Neural crest cell (in vitro differentiated cells): ENCODE results near the gene IFFO2. TPM values are rescaled to one million over a fixed set of nuclear protein-coding genes. Genes with fewer than 3 reads are reported as not detected.

Experiments used
- DNase-seq: peaks from one replicate; pipeline ENCODE4 v3.0.0; 2021; ENCODE audit warnings: low read depth, mixed read lengths, low spot score
- H3K27ac Mint-ChIP-seq: one replicate; pipeline ENCODE4 v1.8.0; 2021; ENCODE audit warnings: mild to moderate bottlenecking, mixed read lengths; ENCODE audit not compliant: unreplicated experiment
- H3K27me3 Mint-ChIP-seq: 2 replicates; pipeline ENCODE4 v1.8.0; 2021; ENCODE audit warnings: low read depth, mild to moderate bottlenecking, mixed read lengths
- H3K36me3 Mint-ChIP-seq: 2 replicates; pipeline ENCODE4 v1.8.0; 2021; ENCODE audit warnings: low read depth, mild to moderate bottlenecking, mixed read lengths
- H3K4me1 Mint-ChIP-seq: 2 replicates; pipeline ENCODE4 v1.8.0; 2021; ENCODE audit warnings: mixed read lengths
- H3K4me3 Mint-ChIP-seq: one replicate; pipeline ENCODE4 v1.8.0; 2021; ENCODE audit warnings: mild to moderate bottlenecking, mixed read lengths
- H3K9me3 Mint-ChIP-seq: 2 replicates; pipeline ENCODE4 v1.8.0; 2021; ENCODE audit warnings: mixed read lengths
- total RNA-seq: library from RNA; stranded (reverse); gene quantifications from 2 replicates; pipeline ENCODE4 v1.2.1, GENCODE V29; 2021
- TF ChIP-seq, protein P1 (sequence below): fragments of 200-600 bp; sonication (generic); conservative IDR thresholded peaks from 2 replicates; pipeline ENCODE4 v1.5.0; 2021; ENCODE audit warnings: antibody characterized with exemption, mild to moderate bottlenecking

Gene IFFO2
- total RNA-seq, 1 donor from 2014 or later = 9.9 TPM

DNA sequence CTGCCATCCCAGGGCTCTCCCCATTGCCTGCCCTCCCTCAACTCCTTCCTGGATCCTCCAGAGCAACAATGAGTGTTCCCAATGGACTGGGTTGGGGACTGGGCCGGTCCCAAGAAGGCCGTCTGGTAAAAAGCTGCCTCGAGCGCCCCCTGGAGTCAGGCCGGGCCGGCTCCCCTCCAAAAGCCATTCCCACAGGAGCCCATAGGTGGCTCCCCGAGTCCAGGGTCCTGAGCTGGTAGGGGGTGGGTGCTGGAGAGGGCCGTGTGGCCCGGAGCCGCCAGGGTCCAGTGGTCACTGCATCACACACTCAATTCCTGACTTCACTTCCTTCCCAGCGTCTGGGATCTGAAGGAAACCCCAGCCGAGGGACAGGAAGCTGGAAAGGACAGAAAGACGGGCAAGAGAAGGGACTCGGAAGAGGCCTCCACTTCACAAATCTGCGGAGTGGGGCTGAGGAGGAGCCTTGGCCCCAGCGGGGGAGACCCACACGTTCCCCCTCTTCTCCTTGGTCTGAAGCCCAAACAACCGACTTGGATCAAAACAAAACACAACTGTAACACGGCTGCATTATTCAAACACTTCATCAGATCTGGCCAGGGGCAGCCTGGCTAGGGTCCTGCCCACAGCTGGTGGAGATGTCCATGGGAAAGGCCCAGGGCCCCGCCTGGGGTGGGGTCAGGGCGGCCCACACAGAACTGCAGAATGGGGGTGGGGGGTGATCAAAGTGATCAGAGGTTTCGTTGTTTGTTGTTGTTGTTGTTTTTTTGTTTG is 43.2 kb downstream of the IFFO2 start:
- peak overlapping the region; percentile 40 for H3K27ac Mint-ChIP-seq
- H3K4me1 Mint-ChIP-seq = peaks cover 9% of the 10 kb centered on the region
- TF ChIP-seq, protein P1, sequence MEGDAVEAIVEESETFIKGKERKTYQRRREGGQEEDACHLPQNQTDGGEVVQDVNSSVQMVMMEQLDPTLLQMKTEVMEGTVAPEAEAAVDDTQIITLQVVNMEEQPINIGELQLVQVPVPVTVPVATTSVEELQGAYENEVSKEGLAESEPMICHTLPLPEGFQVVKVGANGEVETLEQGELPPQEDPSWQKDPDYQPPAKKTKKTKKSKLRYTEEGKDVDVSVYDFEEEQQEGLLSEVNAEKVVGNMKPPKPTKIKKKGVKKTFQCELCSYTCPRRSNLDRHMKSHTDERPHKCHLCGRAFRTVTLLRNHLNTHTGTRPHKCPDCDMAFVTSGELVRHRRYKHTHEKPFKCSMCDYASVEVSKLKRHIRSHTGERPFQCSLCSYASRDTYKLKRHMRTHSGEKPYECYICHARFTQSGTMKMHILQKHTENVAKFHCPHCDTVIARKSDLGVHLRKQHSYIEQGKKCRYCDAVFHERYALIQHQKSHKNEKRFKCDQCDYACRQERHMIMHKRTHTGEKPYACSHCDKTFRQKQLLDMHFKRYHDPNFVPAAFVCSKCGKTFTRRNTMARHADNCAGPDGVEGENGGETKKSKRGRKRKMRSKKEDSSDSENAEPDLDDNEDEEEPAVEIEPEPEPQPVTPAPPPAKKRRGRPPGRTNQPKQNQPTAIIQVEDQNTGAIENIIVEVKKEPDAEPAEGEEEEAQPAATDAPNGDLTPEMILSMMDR = peak; percentile 80

DNA sequence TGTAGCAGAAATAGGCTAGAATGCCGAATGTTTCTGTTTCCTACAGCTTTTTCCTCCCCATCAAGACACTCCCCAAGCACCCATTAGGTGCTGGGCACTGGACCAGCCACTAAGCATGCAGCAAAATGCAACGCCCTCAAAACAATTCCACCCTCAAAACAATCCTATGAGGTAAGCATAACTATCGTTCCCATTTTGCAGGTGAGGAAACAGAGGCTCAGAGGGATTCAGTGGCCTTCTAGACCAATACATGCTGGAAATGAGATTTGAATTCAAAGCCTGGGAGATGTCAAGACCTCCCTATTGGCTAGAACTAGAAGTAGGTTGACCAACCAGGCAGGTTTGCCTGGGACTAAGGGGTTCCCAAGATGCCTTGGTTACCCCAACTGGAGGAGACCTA is 43.9 kb downstream of the IFFO2 start:
- H3K27ac Mint-ChIP-seq = no peak overlapping the region
- H3K4me1 Mint-ChIP-seq = peaks cover 16% of the 10 kb centered on the region
- DNase-seq = no peak
- H3K9me3 Mint-ChIP-seq = no peaks in the 10 kb centered on the region
- H3K27me3 Mint-ChIP-seq = no peaks in the 10 kb centered on the region
- H3K4me3 Mint-ChIP-seq = no peak overlapping the region
- H3K36me3 Mint-ChIP-seq = no peaks in the 10 kb centered on the region
- TF ChIP-seq, protein P1 = no peak

More for the DNA sequence above, 43.2 kb downstream of the IFFO2 start:
- no peaks in the 10 kb centered on the region for H3K9me3 Mint-ChIP-seq
- peak; percentile 80 for DNase-seq
- no peak overlapping the region for H3K4me3 Mint-ChIP-seq
- no peaks in the 10 kb centered on the region for H3K36me3 Mint-ChIP-seq
- no peaks in the 10 kb centered on the region for H3K27me3 Mint-ChIP-seq

DNA sequence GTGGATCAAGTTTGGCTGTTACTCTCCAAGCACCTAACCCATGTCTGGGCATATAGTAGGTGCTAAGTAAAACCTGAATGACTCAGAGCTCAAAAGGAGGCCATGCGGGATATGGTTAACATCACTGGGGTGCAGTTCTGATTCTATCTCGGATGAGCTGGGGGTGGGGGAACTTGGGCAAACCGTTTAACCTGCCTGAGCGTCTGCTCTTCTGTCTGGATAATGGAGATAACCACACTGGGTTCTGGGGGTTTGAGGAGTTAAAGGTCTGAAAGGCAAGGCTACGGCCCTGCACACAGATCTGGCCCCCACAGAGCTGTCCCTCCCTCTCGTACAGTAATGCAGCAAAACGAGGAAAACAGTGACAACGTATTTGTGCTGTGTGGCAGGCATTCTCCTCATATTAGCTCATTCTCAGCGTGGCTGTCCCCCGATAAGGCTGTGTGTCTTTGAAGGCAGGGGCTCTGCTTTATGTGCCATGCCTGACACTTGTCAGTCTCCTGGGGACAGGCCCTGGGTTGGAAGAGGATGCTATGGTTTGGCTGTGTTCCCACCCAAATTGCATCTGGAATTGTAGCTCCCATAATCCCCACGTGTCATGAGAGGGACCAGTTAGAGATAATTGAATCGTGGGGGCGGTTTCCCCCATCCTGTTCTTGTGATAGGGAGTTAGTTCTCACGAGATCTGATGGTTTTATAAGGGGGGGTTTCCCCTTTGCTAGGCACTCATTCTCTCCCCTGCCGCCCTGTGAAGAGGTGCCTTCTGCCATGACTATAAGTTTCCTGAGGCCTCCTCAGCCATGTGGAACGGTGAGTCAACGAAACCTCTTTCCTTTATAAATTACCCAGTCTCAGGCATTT is 47.3 kb downstream of the IFFO2 start:
- no peak overlapping the region for H3K4me3 Mint-ChIP-seq
- H3K4me1 Mint-ChIP-seq = peaks cover 24% of the 10 kb centered on the region

DNA sequence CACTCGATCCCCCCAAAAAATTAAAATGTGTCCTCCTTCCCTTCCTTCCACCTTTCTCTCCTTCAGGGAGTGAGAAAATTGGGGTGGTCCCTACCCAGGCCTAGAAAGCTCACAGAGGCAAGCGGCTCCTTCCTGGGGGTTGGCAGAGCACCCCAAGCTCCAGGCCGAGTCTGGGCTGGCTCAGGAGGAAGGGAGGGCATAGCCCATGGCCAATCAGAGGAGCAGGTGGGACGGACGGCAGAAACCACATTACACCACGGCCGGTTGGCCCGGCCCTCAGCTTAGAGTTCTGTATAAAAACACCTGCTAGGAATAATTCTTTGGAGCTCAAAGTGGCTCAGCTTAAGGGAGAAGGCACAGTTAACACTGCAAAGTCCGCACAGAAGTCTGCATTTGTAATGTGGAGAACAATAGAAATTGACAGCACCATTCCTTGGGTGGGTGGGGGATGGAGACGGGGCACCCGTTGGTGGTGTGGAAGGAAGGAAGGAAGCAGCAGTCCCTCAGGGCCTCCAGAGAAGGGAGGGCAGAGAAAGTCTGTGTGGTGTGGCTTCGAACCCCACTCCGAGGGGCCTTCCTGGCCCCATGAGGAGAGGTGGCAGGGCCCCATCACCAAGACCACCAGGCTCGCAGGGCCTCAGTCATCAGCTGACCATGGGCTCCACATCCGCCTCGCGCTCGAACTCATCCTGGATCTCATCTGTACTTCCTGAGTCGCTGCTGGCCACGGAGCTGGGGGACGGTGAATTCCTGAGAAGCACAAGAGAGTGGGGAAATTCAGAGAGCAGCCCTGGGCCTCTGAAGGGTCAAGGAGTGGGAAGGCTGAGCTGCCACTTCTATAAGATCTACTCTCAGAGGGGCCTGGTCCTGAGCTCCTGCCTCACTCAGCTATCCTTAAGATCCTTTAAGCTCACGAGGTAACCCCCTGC is 48.3 kb downstream of the IFFO2 start:
- TF ChIP-seq, protein P1 = no peak
- Mint-ChIP-seq H3K36me3 (no peaks in the 10 kb centered on the region), H3K4me3 (no peak overlapping the region), H3K27me3 (no peaks in the 10 kb centered on the region), H3K4me1 (peaks cover 26% of the 10 kb centered on the region), H3K27ac (peak overlapping the region; percentile 43), H3K9me3 (no peaks in the 10 kb centered on the region)
- no peak for DNase-seq

More for the DNA sequence above, 47.3 kb downstream of the IFFO2 start:
- Mint-ChIP-seq H3K9me3 (no peaks in the 10 kb centered on the region), H3K27me3 (no peaks in the 10 kb centered on the region), H3K36me3 (no peaks in the 10 kb centered on the region), H3K27ac (peak overlapping the region; percentile 57)
- TF ChIP-seq, protein P1 = no peak
- DNase-seq = no peak
